Gastrocnemius medialis (tissue), 4 donors: ENCODE results near the gene KCNQ2. TPM values are rescaled to one million over a fixed set of nuclear protein-coding genes. Genes with fewer than 3 reads are reported as not detected.
A peak's percentile ranks its signal among the peaks of the same experiment; 100 is the strongest.
"Not testable (repeated sequence)": the region's sequence is repeated elsewhere in the genome, so short reads cannot be mapped to it uniquely, and the experiment has no call there.

Experiments
- ATAC-seq, 2 donors: fragments of 150-250 bp; one replicate each; pipeline ENCODE4 v1.9.1; 2016
- DNase-seq, 2 donors: peaks; one replicate each; pipeline ENCODE4 v3.0.0-alpha.2; 2019
- H3K27ac ChIP-seq, 4 donors: fragments of 200-600 bp; sonication (generic); 1 replicate in 1 of 4; 2 replicates in 3 of 4; pipeline ENCODE4 v1.5.1; 2016 to 2018; ENCODE audit warnings: mild to moderate bottlenecking in 2 of 4, moderate library complexity in 1 of 4
- H3K27me3 ChIP-seq, 3 donors: fragments of 200-600 bp; sonication (generic) in 2 of 3; 1 replicate in 1 of 3; 2 replicates in 2 of 3; pipeline versions ENCODE4 v1.5.1 to v1.6.0; 2016 to 2019; ENCODE audit warnings: mild to moderate bottlenecking in 1 of 3, moderate library complexity in 1 of 3
- H3K36me3 ChIP-seq, 2 donors: fragments of 200-600 bp; sonication (generic) in 1 of 2; one replicate each; pipeline ENCODE4 v1.5.1; 2017 to 2018
- H3K4me1 ChIP-seq, 2 donors: fragments of 200-600 bp; sonication (generic) in 1 of 2; one replicate each; pipeline ENCODE4 v1.5.1; 2016 to 2017; ENCODE audit warnings: mild to moderate bottlenecking in 2 of 2
- H3K4me3 ChIP-seq, 4 donors: fragments of 200-600 bp; sonication (generic) in 3 of 4; 1 replicate in 1 of 4; 2 replicates in 3 of 4; pipeline ENCODE4 v1.5.1; 2016 to 2019; ENCODE audit warnings: mild to moderate bottlenecking in 2 of 4
- H3K9me3 ChIP-seq, 3 donors: fragments of 200-600 bp; sonication (generic) in 2 of 3; 1 replicate in 1 of 3; 2 replicates in 2 of 3; pipeline ENCODE4 v1.5.1; 2016 to 2019
- POLR2A ChIP-seq, 2 donors: fragments of 450-650 bp; IDR thresholded peaks; one replicate each; pipeline ENCODE4 v1.6.1; 2017; ENCODE audit warnings: antibody characterized with exemption in 2 of 2, mild to moderate bottlenecking in 2 of 2, moderate library complexity in 2 of 2
- in situ Hi-C, 4 donors: fragments of 200-750 bp; cut with MboI; loops; one replicate each; pipeline versions ENCODE4 v1.15.0 to v1.8.0; 2017; ENCODE audit warnings: low sequenced_read_pairs in 4 of 4
- intact Hi-C: fragments of 100-400 bp; cut with DNase I; formaldehyde crosslinking; loops from one replicate; pipeline ENCODE4 v1.15.1; 2023; ENCODE audit warnings: low total_unique reads
- total RNA-seq, 4 donors: library from RNA; depleted of rRNA; stranded (reverse); fragments of >200 nt; gene quantifications; one replicate each; pipeline versions ENCODE4 v1.1.0 to v1.2.3, GENCODE V29; 2016
- TF ChIP-seq, protein P1 (sequence below), 5 experiments: fragments of 450-650 bp in 3 of 5; fragments of 200-600 bp in 2 of 5; sonication (generic) in 2 of 5; IDR thresholded peaks in 4 of 5; conservative IDR thresholded peaks in 1 of 5; 1 replicate in 4 of 5; 2 replicates in 1 of 5; pipeline ENCODE4 v1.5.1; 2016 to 2019; ENCODE audit warnings: antibody characterized with exemption in 5 of 5, mild to moderate bottlenecking in 3 of 5, moderate library complexity in 3 of 5

Gene KCNQ2
- total RNA-seq, 4 donors from 2014 or later = not detected

- peaks cover 0 to 2% (median 0%) of the 10 kb centered on the region in 3 donors for H3K9me3 ChIP-seq
- H3K27me3 ChIP-seq = peaks cover 30 to 52% (median 32%) of the 10 kb centered on the region in 3 donors
- H3K27ac ChIP-seq = no peak overlapping the region
- intact Hi-C loops (loop anchor here (2.0 kb wide), 1 partner anchor 73 kb away; no protein-coding TSS in a partner anchor), in situ Hi-C loops (no loop called here)
- H3K4me3 ChIP-seq = no peak overlapping the region
- H3K36me3 ChIP-seq = no peaks in the 10 kb centered on the region
- TF ChIP-seq, protein P1, sequence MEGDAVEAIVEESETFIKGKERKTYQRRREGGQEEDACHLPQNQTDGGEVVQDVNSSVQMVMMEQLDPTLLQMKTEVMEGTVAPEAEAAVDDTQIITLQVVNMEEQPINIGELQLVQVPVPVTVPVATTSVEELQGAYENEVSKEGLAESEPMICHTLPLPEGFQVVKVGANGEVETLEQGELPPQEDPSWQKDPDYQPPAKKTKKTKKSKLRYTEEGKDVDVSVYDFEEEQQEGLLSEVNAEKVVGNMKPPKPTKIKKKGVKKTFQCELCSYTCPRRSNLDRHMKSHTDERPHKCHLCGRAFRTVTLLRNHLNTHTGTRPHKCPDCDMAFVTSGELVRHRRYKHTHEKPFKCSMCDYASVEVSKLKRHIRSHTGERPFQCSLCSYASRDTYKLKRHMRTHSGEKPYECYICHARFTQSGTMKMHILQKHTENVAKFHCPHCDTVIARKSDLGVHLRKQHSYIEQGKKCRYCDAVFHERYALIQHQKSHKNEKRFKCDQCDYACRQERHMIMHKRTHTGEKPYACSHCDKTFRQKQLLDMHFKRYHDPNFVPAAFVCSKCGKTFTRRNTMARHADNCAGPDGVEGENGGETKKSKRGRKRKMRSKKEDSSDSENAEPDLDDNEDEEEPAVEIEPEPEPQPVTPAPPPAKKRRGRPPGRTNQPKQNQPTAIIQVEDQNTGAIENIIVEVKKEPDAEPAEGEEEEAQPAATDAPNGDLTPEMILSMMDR (IDR thresholded peaks at IDR 0.05 in 4 of 5, conservative IDR thresholded peaks at IDR 0.05 in 1 of 5) = peak; percentile 51 to 85 (median 78)
- TF ChIP-seq POLR2A (IDR thresholded peaks at IDR 0.05) = no peak
- DNase-seq = no peak
- no peak for ATAC-seq
- no peaks in the 10 kb centered on the region for H3K4me1 ChIP-seq
Measured at GRCh38 chr20:63381781-63382431, 90.5 kb downstream of the KCNQ2 start.

DNA sequence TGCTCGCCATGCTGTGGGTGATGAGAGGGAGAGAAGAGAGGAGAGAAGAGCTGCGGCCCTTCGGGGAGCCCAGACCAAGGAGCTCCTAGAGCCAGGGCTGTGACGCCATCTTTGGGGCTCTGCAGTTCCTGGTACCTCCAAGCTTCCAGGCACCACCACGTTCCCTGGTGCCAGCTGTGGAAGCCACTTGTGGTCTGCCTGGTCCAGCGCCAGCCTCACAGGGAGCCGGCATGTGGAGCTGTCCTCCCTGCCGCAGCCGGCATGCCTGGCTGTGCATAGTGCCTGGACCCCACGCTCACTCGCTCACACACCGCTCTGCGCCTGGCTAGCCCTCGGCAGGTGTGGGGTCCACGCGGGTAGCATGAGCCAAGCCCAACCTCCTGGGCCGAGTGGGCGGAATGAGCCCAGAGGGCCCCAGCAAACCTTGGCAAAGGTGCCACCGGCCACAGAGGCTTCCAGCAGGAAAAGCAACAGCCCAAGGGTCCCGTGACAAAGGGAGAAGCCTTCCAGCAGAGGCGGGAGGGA is 92.0 kb downstream of the KCNQ2 start:
- no peak for TF ChIP-seq POLR2A (IDR thresholded peaks at IDR 0.05)
- TF ChIP-seq, protein P1 (IDR thresholded peaks at IDR 0.05 in 4 of 5, conservative IDR thresholded peaks at IDR 0.05 in 1 of 5) = no peak
- intact Hi-C loops (loop anchor here (2.0 kb wide), 1 partner anchor 72 kb away; no protein-coding TSS in a partner anchor), in situ Hi-C loops (no loop called here)
- Histone ChIP-seq H3K9me3 (no peaks in the 10 kb centered on the region), H3K4me3 (no peak overlapping the region), H3K27ac (no peak overlapping the region), H3K27me3 (peaks cover 35 to 64% (median 38%) of the 10 kb centered on the region in 3 donors), H3K36me3 (no peaks in the 10 kb centered on the region), H3K4me1 (no peaks in the 10 kb centered on the region)
- ATAC-seq = no peak
- DNase-seq = no peak

- in situ Hi-C loops, H3K9me3 ChIP-seq, ATAC-seq, H3K4me1 ChIP-seq, H3K4me3 ChIP-seq, DNase-seq, H3K27ac ChIP-seq, H3K36me3 ChIP-seq: not testable (repeated sequence)
- intact Hi-C loops = loop anchor here (2.0 kb wide), 1 partner anchor 71 kb away; no protein-coding TSS in a partner anchor
- peaks cover 36 to 67% (median 38%) of the 10 kb centered on the region in 3 donors for H3K27me3 ChIP-seq
Measured at GRCh38 chr20:63379872-63380271, 92.6 kb downstream of the KCNQ2 start.

GRCh38 chr20:63379296-63379695 is 93.2 kb downstream of the KCNQ2 start:
- no peaks in the 10 kb centered on the region for H3K4me1 ChIP-seq
- peaks cover 36 to 67% (median 38%) of the 10 kb centered on the region in 3 donors for H3K27me3 ChIP-seq
- H3K27ac ChIP-seq = no peak overlapping the region
- no peaks in the 10 kb centered on the region for H3K36me3 ChIP-seq
- no peak overlapping the region for H3K4me3 ChIP-seq
- TF ChIP-seq POLR2A (IDR thresholded peaks at IDR 0.05) = no peak
- TF ChIP-seq, protein P1 (IDR thresholded peaks at IDR 0.05 in 4 of 5, conservative IDR thresholded peaks at IDR 0.05 in 1 of 5) = no peak
- DNase-seq (no peak), ATAC-seq (no peak)
- intact Hi-C loops (no loop called here), in situ Hi-C loops (no loop called here)
- no peaks in the 10 kb centered on the region for H3K9me3 ChIP-seq

- no peak overlapping the region for H3K27ac ChIP-seq
- no peaks in the 10 kb centered on the region for H3K4me1 ChIP-seq
- in situ Hi-C loops (no loop called here), intact Hi-C loops (no loop called here)
- H3K36me3 ChIP-seq = no peaks in the 10 kb centered on the region
- TF ChIP-seq, protein P1 (IDR thresholded peaks at IDR 0.05 in 4 of 5, conservative IDR thresholded peaks at IDR 0.05 in 1 of 5) = no peak
- TF ChIP-seq POLR2A (IDR thresholded peaks at IDR 0.05) = no peak
- DNase-seq (no peak), ATAC-seq (no peak)
- H3K4me3 ChIP-seq = no peak overlapping the region
- H3K27me3 ChIP-seq = peaks cover 37 to 60% (median 37%) of the 10 kb centered on the region in 3 donors
- no peaks in the 10 kb centered on the region for H3K9me3 ChIP-seq
Measured at GRCh38 chr20:63378626-63379025, 93.8 kb downstream of the KCNQ2 start.
